ENCODE results near the gene PNLIP.

The PNLIP gene

DNA sequence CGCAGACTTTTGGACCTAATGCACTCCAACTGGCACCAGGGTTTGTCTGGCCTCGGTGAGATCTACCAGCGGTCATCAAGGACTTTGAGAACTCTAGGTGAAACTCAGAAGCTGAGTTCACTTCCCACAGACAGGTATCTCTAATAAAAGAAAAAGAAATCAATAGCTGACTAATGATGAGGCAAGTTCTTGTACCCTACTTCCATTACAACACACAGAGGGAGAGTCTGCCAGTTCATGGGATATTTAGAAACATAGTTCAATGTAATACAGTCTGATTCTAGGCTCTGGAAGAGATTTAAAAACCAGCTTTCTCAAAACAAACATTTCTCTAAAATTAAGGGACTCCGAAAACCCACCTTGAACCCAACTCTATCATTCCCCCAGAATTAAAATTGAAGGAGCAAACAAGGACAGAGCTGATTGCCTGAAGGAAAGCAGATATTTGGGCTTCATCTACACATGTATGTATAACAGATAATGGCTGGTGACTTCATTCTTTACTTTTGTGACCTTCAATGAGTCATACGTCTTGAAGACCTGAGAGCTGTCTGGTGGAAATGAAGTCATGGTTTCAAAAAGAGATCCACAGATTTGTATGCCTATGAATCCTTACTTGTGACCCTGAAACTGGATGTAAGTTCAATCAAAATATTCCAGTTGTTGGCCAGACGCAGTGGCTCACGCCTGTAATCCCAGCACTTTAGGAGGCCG, 42.3 kb downstream of the PNLIP start:
- Histone ChIP-seq H3K9me3 (ENCODE audit: control insufficient read depth, insufficient read depth, low read length) (no peaks in the 10 kb centered on the region), H3K4me1 (ENCODE audit: control insufficient read depth, low read length) (no peaks in the 10 kb centered on the region), H3K27ac (ENCODE audit: low read depth, low read length) (no peak overlapping the region), H3K9me2 (replicated peaks; ENCODE audit: control insufficient read depth, low read length) (no peaks in the 10 kb centered on the region), H3K4me2 (ENCODE audit: low read length) (no peak overlapping the region), H3K27me3 (ENCODE audit: control insufficient read depth, low read length) (no peaks in the 10 kb centered on the region), H3K4me3 (ENCODE audit: low read length) (no peak overlapping the region), H3K36me3 (ENCODE audit: control insufficient read depth, low read length) (no peaks in the 10 kb centered on the region), H3F3A (ENCODE audit: control insufficient read depth, insufficient read depth) (no peaks in the 10 kb centered on the region), H4K20me1 (ENCODE audit: control insufficient read depth, insufficient read depth, low read depth, low read length) (no peaks in the 10 kb centered on the region), H3K79me2 (ENCODE audit: control insufficient read depth, low read length) (no peaks in the 10 kb centered on the region)
- no peak for TF ChIP-seq EZH2phosphoT487 (IDR thresholded peaks at IDR 0.05; ENCODE audit: borderline replicate concordance, low read length)
- TF ChIP-seq, protein P1, sequence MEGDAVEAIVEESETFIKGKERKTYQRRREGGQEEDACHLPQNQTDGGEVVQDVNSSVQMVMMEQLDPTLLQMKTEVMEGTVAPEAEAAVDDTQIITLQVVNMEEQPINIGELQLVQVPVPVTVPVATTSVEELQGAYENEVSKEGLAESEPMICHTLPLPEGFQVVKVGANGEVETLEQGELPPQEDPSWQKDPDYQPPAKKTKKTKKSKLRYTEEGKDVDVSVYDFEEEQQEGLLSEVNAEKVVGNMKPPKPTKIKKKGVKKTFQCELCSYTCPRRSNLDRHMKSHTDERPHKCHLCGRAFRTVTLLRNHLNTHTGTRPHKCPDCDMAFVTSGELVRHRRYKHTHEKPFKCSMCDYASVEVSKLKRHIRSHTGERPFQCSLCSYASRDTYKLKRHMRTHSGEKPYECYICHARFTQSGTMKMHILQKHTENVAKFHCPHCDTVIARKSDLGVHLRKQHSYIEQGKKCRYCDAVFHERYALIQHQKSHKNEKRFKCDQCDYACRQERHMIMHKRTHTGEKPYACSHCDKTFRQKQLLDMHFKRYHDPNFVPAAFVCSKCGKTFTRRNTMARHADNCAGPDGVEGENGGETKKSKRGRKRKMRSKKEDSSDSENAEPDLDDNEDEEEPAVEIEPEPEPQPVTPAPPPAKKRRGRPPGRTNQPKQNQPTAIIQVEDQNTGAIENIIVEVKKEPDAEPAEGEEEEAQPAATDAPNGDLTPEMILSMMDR (IDR thresholded peaks at IDR 0.05; ENCODE audit: low read depth, low read length, poor library complexity, severe bottlenecking), result no peak

DNA sequence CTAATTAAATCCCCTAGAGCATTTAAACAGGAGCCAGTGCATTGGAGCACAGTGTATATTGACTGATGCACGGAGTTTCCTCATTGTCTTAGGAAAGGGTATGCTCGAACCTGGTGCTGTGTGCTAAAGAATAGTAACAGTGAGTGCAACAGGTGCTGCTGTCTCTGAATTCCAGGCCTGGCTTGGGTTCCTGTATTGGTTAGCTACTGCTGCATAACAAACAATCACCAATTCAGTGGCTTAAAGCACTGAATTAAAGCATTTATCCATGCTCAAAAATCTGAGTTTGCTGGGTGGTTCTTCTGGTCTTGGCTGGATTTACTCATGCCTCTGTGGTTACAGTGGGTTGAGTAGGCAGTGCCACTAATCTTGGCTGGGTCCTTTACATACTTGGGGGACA, 43.3 kb downstream of the PNLIP start:
- Histone ChIP-seq H3K4me3 (ENCODE audit: low read length) (no peak overlapping the region), H3K4me1 (ENCODE audit: control insufficient read depth, low read length) (no peaks in the 10 kb centered on the region), H3K36me3 (ENCODE audit: control insufficient read depth, low read length) (no peaks in the 10 kb centered on the region), H3K4me2 (ENCODE audit: low read length) (no peak overlapping the region), H4K20me1 (ENCODE audit: control insufficient read depth, insufficient read depth, low read depth, low read length) (no peaks in the 10 kb centered on the region), H3K79me2 (ENCODE audit: control insufficient read depth, low read length) (no peaks in the 10 kb centered on the region), H3K9me2 (replicated peaks; ENCODE audit: control insufficient read depth, low read length) (no peaks in the 10 kb centered on the region), H3K27me3 (ENCODE audit: control insufficient read depth, low read length) (no peaks in the 10 kb centered on the region), H3K9me3 (ENCODE audit: control insufficient read depth, insufficient read depth, low read length) (no peaks in the 10 kb centered on the region), H3F3A (ENCODE audit: control insufficient read depth, insufficient read depth) (no peaks in the 10 kb centered on the region), H3K27ac (ENCODE audit: low read depth, low read length) (no peak overlapping the region)
- TF ChIP-seq EZH2phosphoT487 (IDR thresholded peaks at IDR 0.05; ENCODE audit: borderline replicate concordance, low read length), result no peak
- TF ChIP-seq, protein P1 (IDR thresholded peaks at IDR 0.05; ENCODE audit: low read depth, low read length, poor library complexity, severe bottlenecking), result no peak

GRCh38 chr10:116589926-116590325, 44.2 kb downstream of the PNLIP start:
- no peaks in the 10 kb centered on the region for H3K36me3 ChIP-seq (ENCODE audit: control insufficient read depth, low read length)
- H4K20me1 ChIP-seq (ENCODE audit: control insufficient read depth, insufficient read depth, low read depth, low read length), result no peaks in the 10 kb centered on the region
- no peak overlapping the region for H3K4me2 ChIP-seq (ENCODE audit: low read length)
- no peaks in the 10 kb centered on the region for H3K9me2 ChIP-seq (replicated peaks; ENCODE audit: control insufficient read depth, low read length)
- H3K27ac ChIP-seq (ENCODE audit: low read depth, low read length), result no peak overlapping the region
- H3K4me1 ChIP-seq (ENCODE audit: control insufficient read depth, low read length), result no peaks in the 10 kb centered on the region
- H3F3A ChIP-seq (ENCODE audit: control insufficient read depth, insufficient read depth), result no peaks in the 10 kb centered on the region
- H3K27me3 ChIP-seq (ENCODE audit: control insufficient read depth, low read length), result no peaks in the 10 kb centered on the region
- TF ChIP-seq, protein P1 (IDR thresholded peaks at IDR 0.05; ENCODE audit: low read depth, low read length, poor library complexity, severe bottlenecking), result no peak
- no peak for TF ChIP-seq EZH2phosphoT487 (IDR thresholded peaks at IDR 0.05; ENCODE audit: borderline replicate concordance, low read length)
- H3K4me3 ChIP-seq (ENCODE audit: low read length), result no peak overlapping the region
- no peaks in the 10 kb centered on the region for H3K9me3 ChIP-seq (ENCODE audit: control insufficient read depth, insufficient read depth, low read length)
- H3K79me2 ChIP-seq (ENCODE audit: control insufficient read depth, low read length), result no peaks in the 10 kb centered on the region

Data from DOHH2 (cell line).